GM12801 (cell line): ENCODE measurements around the gene HERC6.

Experiments used
- TF ChIP-seq, protein P1 (sequence below): IDR thresholded peaks from one replicate; pipeline ENCODE4 v1.5.1; 2011; ENCODE audit warnings: control low read depth; ENCODE audit not compliant: insufficient read length; ENCODE audit errors: extremely low read depth

Gene HERC6

DNA sequence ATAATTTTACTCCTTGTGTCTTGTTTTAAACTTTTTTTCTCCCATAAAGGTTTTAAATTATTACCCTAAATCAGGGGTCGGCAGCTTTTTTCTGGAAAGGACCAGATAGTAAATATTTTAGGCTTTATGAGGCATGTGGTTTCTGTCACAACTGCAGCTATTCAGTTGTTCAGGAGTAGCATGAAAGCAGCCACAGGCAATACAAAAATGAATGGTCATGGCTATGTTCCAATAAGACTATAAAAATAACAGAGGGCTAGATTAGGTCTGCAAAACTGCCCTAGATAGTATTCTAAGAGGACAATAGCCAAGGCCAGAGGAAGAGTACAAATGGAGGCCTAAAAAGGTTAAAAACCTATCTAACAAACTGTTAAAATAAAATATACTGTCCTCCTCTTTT is 102.9 kb downstream of the HERC6 start:
- TF ChIP-seq, protein P1, sequence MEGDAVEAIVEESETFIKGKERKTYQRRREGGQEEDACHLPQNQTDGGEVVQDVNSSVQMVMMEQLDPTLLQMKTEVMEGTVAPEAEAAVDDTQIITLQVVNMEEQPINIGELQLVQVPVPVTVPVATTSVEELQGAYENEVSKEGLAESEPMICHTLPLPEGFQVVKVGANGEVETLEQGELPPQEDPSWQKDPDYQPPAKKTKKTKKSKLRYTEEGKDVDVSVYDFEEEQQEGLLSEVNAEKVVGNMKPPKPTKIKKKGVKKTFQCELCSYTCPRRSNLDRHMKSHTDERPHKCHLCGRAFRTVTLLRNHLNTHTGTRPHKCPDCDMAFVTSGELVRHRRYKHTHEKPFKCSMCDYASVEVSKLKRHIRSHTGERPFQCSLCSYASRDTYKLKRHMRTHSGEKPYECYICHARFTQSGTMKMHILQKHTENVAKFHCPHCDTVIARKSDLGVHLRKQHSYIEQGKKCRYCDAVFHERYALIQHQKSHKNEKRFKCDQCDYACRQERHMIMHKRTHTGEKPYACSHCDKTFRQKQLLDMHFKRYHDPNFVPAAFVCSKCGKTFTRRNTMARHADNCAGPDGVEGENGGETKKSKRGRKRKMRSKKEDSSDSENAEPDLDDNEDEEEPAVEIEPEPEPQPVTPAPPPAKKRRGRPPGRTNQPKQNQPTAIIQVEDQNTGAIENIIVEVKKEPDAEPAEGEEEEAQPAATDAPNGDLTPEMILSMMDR: no peak

DNA sequence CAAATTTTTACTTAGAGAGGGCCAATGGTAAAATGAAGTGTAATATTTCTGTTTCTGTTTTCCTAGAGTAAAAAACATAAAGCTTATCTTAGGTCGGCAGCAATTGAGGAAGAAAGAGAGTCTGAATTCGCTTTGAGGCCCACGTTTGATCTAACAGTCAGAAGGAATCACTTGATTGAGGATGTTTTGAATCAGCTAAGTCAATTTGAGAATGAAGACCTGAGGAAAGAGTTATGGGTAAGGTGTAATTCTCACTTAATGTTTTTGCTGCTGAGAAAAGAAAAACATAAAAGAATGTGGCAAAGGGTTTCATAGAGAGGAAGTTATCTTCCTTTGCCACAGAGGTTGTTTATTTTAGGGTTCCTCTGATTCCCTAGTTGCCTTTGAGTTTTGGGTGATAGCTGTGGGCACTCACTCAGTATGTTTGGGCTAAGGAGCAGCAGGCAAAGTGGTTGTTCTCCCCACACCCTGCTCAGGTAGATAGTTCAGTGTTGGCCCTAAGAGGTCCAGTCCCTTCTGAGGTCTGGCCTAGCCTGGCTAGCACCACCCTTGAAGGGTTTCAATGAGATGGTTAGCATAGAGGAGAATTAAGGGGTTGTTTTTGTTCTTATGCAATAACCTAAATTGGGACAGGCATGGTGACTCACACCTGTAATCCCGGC is 110.6 kb downstream of the HERC6 start:
- TF ChIP-seq, protein P1: no peak
